NT2/D1 (cell line): ENCODE measurements around the gene BANP.

Experiments used
- SUZ12 ChIP-seq: IDR thresholded peaks from 2 replicates; pipeline ENCODE4 v1.6.1; 2011; ENCODE audit not compliant: insufficient read length, insufficient read depth; ENCODE audit errors: extremely low read depth
- YY1 ChIP-seq: IDR thresholded peaks from 2 replicates; pipeline ENCODE4 v1.6.1; 2011; ENCODE audit not compliant: insufficient read length, insufficient read depth
- ZNF274 ChIP-seq: IDR thresholded peaks from 2 replicates; pipeline ENCODE4 v1.6.1; 2011; ENCODE audit warnings: mild to moderate bottlenecking, low read depth, low read length

GRCh38 chr16:88015806-88016140 lies 64.5 kb downstream of the BANP start:
- TF ChIP-seq YY1 (no peak), ZNF274 (no peak), SUZ12 (no peak)
